Measurements from ENCODE around the gene AADAC. TPM values are rescaled to one million over a fixed set of nuclear protein-coding genes. Genes with fewer than 3 reads are reported as not detected.

AADAC gene
- total and polyA plus RNA-seq, 2 donors (not counting 1 experiment from before 2014, with no cell fraction given), result 0.17 TPM; not detected in 1

DNA sequence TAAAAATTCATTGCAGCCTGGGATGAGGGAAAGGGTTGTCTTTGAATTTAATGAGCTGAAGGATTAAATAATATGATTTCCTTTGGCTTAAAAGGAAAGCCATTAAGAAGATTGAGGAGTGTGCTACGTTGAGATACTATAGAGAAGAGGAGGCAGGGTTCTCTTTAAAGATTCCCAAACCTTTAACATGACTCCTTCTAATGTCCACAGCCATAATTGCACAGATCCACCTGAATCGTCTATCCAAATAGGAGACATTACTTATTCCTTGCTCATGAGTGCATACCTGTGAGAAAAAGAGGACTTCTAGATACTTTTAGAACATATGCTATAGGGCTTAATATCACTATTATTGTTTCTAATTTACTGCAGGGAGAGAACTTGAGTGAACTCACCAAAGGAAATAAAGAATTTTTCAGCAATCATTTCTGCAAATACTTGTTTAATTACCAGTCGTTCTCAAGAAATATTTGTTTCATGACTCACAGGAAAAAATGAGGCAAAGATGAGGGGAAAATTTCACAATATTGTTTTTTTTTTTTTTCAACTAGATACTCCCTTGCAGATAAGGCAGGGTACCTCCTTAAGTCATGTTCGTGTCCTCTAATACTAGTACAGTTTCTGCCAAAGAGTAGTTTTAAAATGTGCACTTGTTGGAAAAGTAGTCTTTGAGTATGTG, 50.6 kb downstream of the AADAC start:
- Histone ChIP-seq H3K9me3 (ENCODE audit: control insufficient read depth, insufficient read depth, low read depth, low read length) (no peaks in the 10 kb centered on the region), H3K9ac (ENCODE audit: insufficient read depth, low read length) (no peak overlapping the region), H3K4me2 (ENCODE audit: extremely low read depth, insufficient read depth, low read length) (peak overlapping the region; percentile 7), H2AFZ (ENCODE audit: low read length) (no peak overlapping the region), H3K36me3 (ENCODE audit: control insufficient read depth, insufficient read depth, low read length) (no peaks in the 10 kb centered on the region), H3K4me1 (ENCODE audit: control insufficient read depth, extremely low read depth, insufficient read depth, low read length) (peaks cover 15% of the 10 kb centered on the region), H3K79me2 (ENCODE audit: control insufficient read depth, insufficient read depth, low read length) (no peaks in the 10 kb centered on the region), H3K27ac (ENCODE audit: insufficient read depth, low read length) (no peak overlapping the region), H4K20me1 (ENCODE audit: control insufficient read depth, extremely low read depth, insufficient read depth, low read length) (no peaks in the 10 kb centered on the region), H3K4me3 (replicated peaks in 1 of 4; ENCODE audit: control extremely low read depth in 1 of 4, insufficient read depth in 1 of 4, low read depth in 3 of 4, low read length in 4 of 4) (no peak overlapping the region), H3K27me3 (ENCODE audit: control insufficient read depth, insufficient read depth, low read length) (no peaks in the 10 kb centered on the region)
- no peak for TF ChIP-seq EZH2 (IDR thresholded peaks at IDR 0.05; ENCODE audit: low read length, missing control alignments)
- TF ChIP-seq, protein P1, sequence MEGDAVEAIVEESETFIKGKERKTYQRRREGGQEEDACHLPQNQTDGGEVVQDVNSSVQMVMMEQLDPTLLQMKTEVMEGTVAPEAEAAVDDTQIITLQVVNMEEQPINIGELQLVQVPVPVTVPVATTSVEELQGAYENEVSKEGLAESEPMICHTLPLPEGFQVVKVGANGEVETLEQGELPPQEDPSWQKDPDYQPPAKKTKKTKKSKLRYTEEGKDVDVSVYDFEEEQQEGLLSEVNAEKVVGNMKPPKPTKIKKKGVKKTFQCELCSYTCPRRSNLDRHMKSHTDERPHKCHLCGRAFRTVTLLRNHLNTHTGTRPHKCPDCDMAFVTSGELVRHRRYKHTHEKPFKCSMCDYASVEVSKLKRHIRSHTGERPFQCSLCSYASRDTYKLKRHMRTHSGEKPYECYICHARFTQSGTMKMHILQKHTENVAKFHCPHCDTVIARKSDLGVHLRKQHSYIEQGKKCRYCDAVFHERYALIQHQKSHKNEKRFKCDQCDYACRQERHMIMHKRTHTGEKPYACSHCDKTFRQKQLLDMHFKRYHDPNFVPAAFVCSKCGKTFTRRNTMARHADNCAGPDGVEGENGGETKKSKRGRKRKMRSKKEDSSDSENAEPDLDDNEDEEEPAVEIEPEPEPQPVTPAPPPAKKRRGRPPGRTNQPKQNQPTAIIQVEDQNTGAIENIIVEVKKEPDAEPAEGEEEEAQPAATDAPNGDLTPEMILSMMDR (conservative IDR thresholded peaks at IDR 0.05 in 1 of 2, IDR thresholded peaks at IDR 0.05 in 1 of 2; ENCODE audit: low read depth in 1 of 2, low read length in 2 of 2), result no peak
- DNase-seq (ENCODE audit: low read depth in 2 of 2), result peak; percentile 85

DNA sequence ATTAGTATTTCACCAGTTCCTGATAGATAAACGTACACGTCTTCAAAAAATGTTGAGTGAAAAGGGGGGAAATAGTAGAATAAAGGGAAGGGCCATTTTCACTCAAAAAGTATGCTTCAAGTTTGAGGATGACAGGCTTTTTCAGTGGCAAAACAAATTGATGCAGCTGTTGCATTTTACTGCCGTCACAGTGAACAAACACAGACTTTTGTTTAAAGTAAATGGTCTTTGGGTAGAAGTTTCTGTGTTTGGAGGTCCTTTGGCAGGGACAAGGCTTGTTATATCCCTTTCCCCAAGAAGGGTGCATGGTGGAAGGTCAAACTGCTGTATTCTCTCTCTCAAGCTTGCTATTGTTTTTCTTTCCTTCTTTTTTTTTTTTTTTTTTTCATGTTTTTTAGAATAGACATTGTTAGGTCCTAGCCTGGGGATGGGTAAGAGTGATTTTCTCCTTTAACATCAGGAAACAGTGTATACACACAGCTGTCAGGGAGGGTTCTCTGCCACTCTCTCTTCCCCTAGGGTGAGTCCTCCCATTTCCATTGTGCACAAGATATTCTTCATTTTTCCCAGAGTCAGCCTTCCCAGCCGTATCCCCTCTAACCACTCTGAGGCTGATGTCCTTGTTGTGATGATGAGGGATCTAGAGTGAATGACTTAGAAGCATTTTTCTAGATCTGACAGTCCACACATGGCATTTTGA, 52.9 kb downstream of the AADAC start:
- DNase-seq (ENCODE audit: low read depth in 2 of 2), result peak in 1 of 2 donors; percentile 42
- H3K4me1 ChIP-seq (ENCODE audit: control insufficient read depth, extremely low read depth, insufficient read depth, low read length), result peaks cover 15% of the 10 kb centered on the region
- no peaks in the 10 kb centered on the region for H3K9me3 ChIP-seq (ENCODE audit: control insufficient read depth, insufficient read depth, low read depth, low read length)
- no peaks in the 10 kb centered on the region for H4K20me1 ChIP-seq (ENCODE audit: control insufficient read depth, extremely low read depth, insufficient read depth, low read length)
- H2AFZ ChIP-seq (ENCODE audit: low read length), result peak overlapping the region; percentile 63
- peak overlapping the region; percentile 56 for H3K4me2 ChIP-seq (ENCODE audit: extremely low read depth, insufficient read depth, low read length)
- H3K79me2 ChIP-seq (ENCODE audit: control insufficient read depth, insufficient read depth, low read length), result no peaks in the 10 kb centered on the region
- no peak overlapping the region for H3K9ac ChIP-seq (ENCODE audit: insufficient read depth, low read length)
- no peak overlapping the region for H3K4me3 ChIP-seq (replicated peaks in 1 of 4; ENCODE audit: control extremely low read depth in 1 of 4, insufficient read depth in 1 of 4, low read depth in 3 of 4, low read length in 4 of 4)
- H3K27me3 ChIP-seq (ENCODE audit: control insufficient read depth, insufficient read depth, low read length), result no peaks in the 10 kb centered on the region
- no peaks in the 10 kb centered on the region for H3K36me3 ChIP-seq (ENCODE audit: control insufficient read depth, insufficient read depth, low read length)
- no peak overlapping the region for H3K27ac ChIP-seq (ENCODE audit: insufficient read depth, low read length)
- TF ChIP-seq EZH2 (IDR thresholded peaks at IDR 0.05; ENCODE audit: low read length, missing control alignments), result no peak
- TF ChIP-seq, protein P1 (conservative IDR thresholded peaks at IDR 0.05 in 1 of 2, IDR thresholded peaks at IDR 0.05 in 1 of 2; ENCODE audit: low read depth in 1 of 2, low read length in 2 of 2), result no peak

DNA sequence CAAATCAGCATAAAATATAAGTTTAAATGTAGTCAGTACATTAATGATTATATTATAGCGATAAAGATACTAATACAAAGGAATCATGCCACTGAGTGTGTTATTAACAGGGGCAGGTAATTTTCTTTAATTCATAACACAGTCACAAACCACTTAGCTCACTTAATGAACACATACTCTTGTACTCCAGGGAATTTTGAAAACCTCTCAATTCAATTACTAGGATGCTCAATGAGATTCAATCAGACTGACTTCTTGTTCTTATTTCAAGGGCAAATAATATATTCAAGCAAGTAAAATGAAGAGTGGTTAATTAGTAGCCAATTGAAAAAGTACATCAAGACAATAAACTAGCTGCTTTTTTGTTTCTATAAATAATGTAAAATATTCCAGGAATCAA, 53.8 kb downstream of the AADAC start:
- no peak overlapping the region for H3K4me2 ChIP-seq (ENCODE audit: extremely low read depth, insufficient read depth, low read length)
- H3K27ac ChIP-seq (ENCODE audit: insufficient read depth, low read length), result no peak overlapping the region
- DNase-seq (ENCODE audit: low read depth in 2 of 2), result no peak
- H3K9ac ChIP-seq (ENCODE audit: insufficient read depth, low read length), result no peak overlapping the region
- H3K4me1 ChIP-seq (ENCODE audit: control insufficient read depth, extremely low read depth, insufficient read depth, low read length), result peaks cover 15% of the 10 kb centered on the region
- H4K20me1 ChIP-seq (ENCODE audit: control insufficient read depth, extremely low read depth, insufficient read depth, low read length), result no peaks in the 10 kb centered on the region
- no peaks in the 10 kb centered on the region for H3K9me3 ChIP-seq (ENCODE audit: control insufficient read depth, insufficient read depth, low read depth, low read length)
- no peaks in the 10 kb centered on the region for H3K36me3 ChIP-seq (ENCODE audit: control insufficient read depth, insufficient read depth, low read length)
- no peak overlapping the region for H3K4me3 ChIP-seq (replicated peaks in 1 of 4; ENCODE audit: control extremely low read depth in 1 of 4, insufficient read depth in 1 of 4, low read depth in 3 of 4, low read length in 4 of 4)
- H3K79me2 ChIP-seq (ENCODE audit: control insufficient read depth, insufficient read depth, low read length), result no peaks in the 10 kb centered on the region
- TF ChIP-seq EZH2 (IDR thresholded peaks at IDR 0.05; ENCODE audit: low read length, missing control alignments), result no peak
- TF ChIP-seq, protein P1 (conservative IDR thresholded peaks at IDR 0.05 in 1 of 2, IDR thresholded peaks at IDR 0.05 in 1 of 2; ENCODE audit: low read depth in 1 of 2, low read length in 2 of 2), result no peak
- no peak overlapping the region for H2AFZ ChIP-seq (ENCODE audit: low read length)
- H3K27me3 ChIP-seq (ENCODE audit: control insufficient read depth, insufficient read depth, low read length), result no peaks in the 10 kb centered on the region
